GM12801 (cell line): ENCODE results near the gene TFDP2.

ENCODE experiments used
- TF ChIP-seq, protein P1 (sequence below): IDR thresholded peaks from one replicate; pipeline ENCODE4 v1.5.1; 2011; ENCODE audit warnings: control low read depth; ENCODE audit not compliant: insufficient read length; ENCODE audit errors: extremely low read depth

Gene TFDP2

DNA sequence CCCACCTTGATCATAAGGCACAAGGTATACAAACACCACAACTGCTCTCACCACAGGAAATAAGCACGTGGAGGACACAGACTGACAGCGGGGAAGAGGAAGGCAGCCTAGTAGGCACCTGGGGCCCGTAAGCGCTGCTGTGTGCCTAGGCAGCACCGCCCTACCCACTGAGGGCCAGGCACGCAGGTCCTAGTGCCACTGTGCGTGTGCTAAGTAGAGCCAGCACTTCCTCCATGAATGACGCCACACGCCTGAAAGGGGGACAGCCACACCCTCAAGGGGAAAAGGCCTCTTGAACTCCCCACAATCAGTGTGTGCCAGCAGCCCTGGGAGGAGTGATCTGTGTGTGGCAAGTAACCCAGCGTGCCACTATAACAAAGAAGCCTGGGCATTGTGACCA is 199.9 kb downstream of the TFDP2 start:
- TF ChIP-seq, protein P1, sequence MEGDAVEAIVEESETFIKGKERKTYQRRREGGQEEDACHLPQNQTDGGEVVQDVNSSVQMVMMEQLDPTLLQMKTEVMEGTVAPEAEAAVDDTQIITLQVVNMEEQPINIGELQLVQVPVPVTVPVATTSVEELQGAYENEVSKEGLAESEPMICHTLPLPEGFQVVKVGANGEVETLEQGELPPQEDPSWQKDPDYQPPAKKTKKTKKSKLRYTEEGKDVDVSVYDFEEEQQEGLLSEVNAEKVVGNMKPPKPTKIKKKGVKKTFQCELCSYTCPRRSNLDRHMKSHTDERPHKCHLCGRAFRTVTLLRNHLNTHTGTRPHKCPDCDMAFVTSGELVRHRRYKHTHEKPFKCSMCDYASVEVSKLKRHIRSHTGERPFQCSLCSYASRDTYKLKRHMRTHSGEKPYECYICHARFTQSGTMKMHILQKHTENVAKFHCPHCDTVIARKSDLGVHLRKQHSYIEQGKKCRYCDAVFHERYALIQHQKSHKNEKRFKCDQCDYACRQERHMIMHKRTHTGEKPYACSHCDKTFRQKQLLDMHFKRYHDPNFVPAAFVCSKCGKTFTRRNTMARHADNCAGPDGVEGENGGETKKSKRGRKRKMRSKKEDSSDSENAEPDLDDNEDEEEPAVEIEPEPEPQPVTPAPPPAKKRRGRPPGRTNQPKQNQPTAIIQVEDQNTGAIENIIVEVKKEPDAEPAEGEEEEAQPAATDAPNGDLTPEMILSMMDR, result no peak

DNA sequence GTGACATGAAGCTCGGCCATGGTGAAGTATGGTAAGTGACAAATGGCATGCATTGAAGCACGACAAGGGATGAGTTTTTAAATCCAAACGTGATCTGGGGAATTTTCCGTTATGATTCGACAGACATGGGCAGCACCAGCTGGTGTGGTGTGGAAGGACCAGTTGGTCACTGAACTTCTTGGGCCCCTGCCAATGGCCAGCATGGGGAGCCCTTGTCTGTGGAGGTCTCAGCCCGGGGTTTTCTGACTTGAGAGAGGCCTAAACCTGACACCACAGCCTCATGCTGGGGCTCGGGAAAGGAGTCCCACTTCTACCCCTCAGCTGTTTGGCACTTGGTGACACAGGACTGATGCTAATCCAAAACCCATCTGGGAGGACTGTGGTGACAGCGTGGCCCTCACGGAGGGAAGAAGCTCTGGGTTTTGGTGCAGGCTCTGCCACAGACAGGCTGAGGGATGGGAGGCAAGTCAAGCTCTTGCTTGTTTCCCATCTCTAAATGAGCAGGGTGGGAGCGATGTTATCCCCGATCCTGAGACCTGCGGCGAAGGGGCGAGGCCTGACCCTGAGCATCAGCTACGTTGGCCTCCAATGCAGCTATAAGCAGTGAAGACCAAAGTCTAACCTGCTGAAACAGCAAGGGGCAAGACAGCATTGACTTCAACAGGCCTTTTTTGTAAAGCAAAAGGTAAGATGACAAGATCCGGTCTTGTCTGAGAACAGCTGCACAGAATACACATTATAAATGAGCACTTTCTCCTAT is 203.4 kb downstream of the TFDP2 start:
- TF ChIP-seq, protein P1, result no peak

DNA sequence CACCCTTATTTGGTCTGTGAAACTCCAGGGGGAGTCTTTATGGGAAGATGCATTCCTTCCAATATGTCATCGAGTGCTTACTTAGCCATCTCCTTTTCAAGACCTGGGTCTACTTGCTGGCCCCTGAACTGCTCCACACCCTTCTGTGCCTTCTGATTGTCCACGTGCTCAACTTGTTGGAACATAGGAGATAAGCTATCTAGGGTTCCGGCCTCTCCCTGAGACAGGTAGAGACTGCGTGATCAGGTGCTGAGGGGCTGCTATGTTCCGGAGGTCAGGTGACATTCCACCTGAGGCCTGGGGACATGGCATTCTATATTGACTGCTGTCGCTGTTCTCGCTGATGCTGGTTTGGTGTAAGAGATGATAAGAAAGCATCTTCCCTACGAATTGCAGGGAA is 207.3 kb downstream of the TFDP2 start:
- TF ChIP-seq, protein P1, result no peak

DNA sequence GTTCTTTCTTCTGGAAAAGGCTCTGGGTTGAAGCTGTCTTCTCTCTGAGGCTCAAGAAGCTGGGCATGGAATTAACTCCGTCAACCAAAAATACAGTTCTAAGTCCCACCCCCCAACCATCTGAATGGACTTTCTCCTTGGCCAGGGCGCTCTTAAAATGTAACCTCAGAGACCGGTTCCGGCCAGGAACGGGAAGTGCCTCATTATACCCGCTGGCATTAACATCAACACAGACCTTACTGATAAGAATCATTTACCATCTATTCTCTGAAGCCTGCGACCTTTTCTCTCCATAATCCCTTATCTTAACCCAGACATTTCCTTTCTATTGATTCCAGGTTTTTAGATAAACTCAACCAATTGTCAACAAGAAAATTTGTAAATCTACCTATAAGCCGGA is 208.3 kb downstream of the TFDP2 start:
- TF ChIP-seq, protein P1, result no peak

DNA sequence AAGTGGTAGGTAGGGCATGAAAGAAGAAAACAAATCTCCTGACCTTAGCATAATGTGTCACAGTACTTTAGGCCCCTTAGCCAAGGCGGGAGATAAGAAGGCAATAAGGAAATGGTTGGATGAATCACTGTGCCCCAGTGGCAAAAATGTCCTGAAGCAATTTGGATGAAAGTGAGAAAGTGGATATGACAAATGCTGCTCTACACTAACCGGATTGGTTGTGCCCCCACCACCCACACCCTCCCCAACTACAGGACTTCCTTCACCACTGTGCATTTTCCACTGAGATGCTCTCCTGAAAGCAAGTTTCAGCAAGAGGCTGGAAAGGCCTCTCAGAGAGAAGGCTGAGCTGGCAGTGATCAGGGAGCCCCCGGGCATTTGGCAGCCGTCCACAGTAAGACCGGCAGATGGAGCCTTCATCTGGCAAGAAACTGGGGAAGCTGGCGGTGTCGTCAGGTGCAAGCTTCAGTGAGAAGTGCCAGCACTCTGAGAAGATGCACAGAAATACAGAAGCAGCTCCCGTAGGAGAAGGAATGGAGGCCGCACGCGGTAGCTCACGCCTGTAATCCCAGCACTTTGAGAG is 209.1 kb downstream of the TFDP2 start:
- TF ChIP-seq, protein P1, result no peak

DNA sequence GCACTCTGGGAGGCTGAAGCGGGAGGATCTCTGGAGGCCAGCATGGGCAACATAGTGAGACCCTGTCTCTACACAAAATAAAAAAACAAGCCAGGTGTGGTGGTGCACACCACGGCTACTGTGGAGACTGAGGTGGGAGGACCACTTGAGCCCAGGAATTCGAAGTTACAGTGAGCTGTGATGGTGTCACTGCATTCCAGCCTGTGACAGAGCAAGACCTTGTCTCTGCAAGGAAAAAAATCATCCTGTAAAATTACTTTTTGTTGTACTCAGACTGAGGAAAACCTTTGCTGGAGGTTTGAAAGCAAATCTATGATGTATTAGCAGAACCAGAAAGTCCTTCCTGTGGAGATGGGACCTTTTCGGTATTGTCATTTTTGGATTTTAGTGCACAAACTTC is 209.6 kb downstream of the TFDP2 start:
- TF ChIP-seq, protein P1, result no peak

DNA sequence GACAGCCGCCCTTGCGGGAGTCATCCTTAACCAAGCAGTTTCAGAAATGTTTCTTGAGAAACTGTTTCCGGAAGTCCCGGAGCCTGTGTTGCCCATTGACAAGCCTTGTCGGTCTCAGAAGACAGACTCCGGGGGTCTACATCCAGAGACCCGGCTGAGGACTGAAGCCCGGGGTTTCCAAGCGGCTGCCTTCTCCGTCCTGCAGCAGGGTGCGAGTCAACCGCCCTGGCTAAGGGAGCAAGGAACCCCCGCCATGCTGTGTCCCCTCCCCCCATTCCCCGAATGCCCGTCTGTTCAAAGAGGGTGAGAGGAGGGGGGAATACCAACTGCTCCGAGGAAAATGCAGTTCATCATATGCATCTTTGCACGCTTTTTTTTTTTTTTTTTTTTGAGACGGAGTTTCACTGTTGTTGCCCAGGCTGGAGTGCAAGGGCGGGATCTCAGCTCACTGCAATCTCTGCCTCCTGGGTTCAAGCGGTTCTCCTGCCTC is 211.3 kb downstream of the TFDP2 start:
- TF ChIP-seq, protein P1, result no peak
